Keratinocyte (primary cell): ENCODE results near the gene GNB5. TPM values are rescaled to one million over a fixed set of nuclear protein-coding genes. Genes with fewer than 3 reads are reported as not detected.
A peak's percentile ranks its signal among the peaks of the same experiment; 100 is the strongest.

Experiments used
- DNase-seq: peaks from one replicate; pipeline ENCODE4 v3.0.0-alpha.2; 2011; ENCODE audit warnings: low read depth, missing footprints, low spot score
- FAIRE-seq: peaks from 2 replicates; lab custom pipeline; 2011; peaks lifted over from hg19 to GRCh38; lab: Jason Lieb, UNC
- H2AFZ ChIP-seq: 2 replicates; pipeline ENCODE4 v1.6.0; 2012; ENCODE audit warnings: low read length, control low read depth, inconsistent platforms; ENCODE audit not compliant: control insufficient read depth
- H3K27ac ChIP-seq: 2 replicates; pipeline ENCODE4 v1.5.1; 2011; ENCODE audit warnings: low read length; ENCODE audit not compliant: control insufficient read depth, insufficient read depth
- H3K27me3 ChIP-seq: 3 replicates; pipeline ENCODE4 v1.6.0; 2011; ENCODE audit warnings: low read length; ENCODE audit not compliant: control insufficient read depth, insufficient read depth; ENCODE audit errors: extremely low read depth
- H3K36me3 ChIP-seq, 2 experiments: 2 replicates in 1 of 2; 3 replicates in 1 of 2; pipeline ENCODE4 v1.5.1; 2011; ENCODE audit warnings: low read length in 2 of 2, mild to moderate bottlenecking in 1 of 2; ENCODE audit not compliant: control insufficient read depth in 2 of 2, insufficient read depth in 2 of 2; ENCODE audit errors: extremely low read depth in 1 of 2
- H3K4me1 ChIP-seq: 3 replicates; pipeline ENCODE4 v1.5.1; 2011; ENCODE audit warnings: low read length; ENCODE audit not compliant: control insufficient read depth, insufficient read depth; ENCODE audit errors: extremely low read depth
- H3K4me2 ChIP-seq: 3 replicates; pipeline ENCODE4 v1.6.0; 2011; ENCODE audit warnings: low read depth, low read length; ENCODE audit not compliant: control insufficient read depth, insufficient read depth; ENCODE audit errors: extremely low read depth
- H3K4me3 ChIP-seq, 3 experiments: fragments of 200-600 bp in 1 of 3; sonication (generic) in 1 of 3; 2 replicates in 2 of 3; 3 replicates in 1 of 3; pipeline ENCODE4 v1.5.1; 2011 to 2016; ENCODE audit warnings: low read length in 3 of 3, mild to moderate bottlenecking in 3 of 3, control low read depth in 2 of 3, inconsistent platforms in 1 of 3, low read depth in 1 of 3, mixed read lengths in 1 of 3, mixed run types in 1 of 3, moderate library complexity in 1 of 3; ENCODE audit not compliant: control insufficient read depth in 2 of 3, insufficient read depth in 2 of 3; ENCODE audit errors: extremely low read depth in 1 of 3
- H3K79me2 ChIP-seq: 2 replicates; pipeline ENCODE4 v1.6.0; 2012; ENCODE audit warnings: low read length; ENCODE audit not compliant: control insufficient read depth, insufficient read depth
- H3K9ac ChIP-seq: 3 replicates; pipeline ENCODE4 v1.6.0; 2011; ENCODE audit warnings: low read length; ENCODE audit not compliant: control insufficient read depth, insufficient read depth; ENCODE audit errors: extremely low read depth
- H3K9me1 ChIP-seq: 3 replicates; pipeline ENCODE4 v1.6.0; 2011; ENCODE audit warnings: low read length; ENCODE audit not compliant: control insufficient read depth, insufficient read depth; ENCODE audit errors: extremely low read depth
- H3K9me3 ChIP-seq: 2 replicates; pipeline ENCODE4 v1.5.1; 2012; ENCODE audit warnings: low read depth, low read length; ENCODE audit not compliant: control insufficient read depth
- H4K20me1 ChIP-seq: 3 replicates; pipeline ENCODE4 v1.6.0; 2011; ENCODE audit warnings: low read length; ENCODE audit not compliant: control insufficient read depth, insufficient read depth; ENCODE audit errors: extremely low read depth
- EZH2 ChIP-seq: IDR thresholded peaks from one replicate; pipeline ENCODE4 v1.6.1; 2012; ENCODE audit warnings: inconsistent platforms, mild to moderate bottlenecking, low read length, moderate library complexity
- dilution Hi-C: fragments of 300-500 bp; cut with MboI; formaldehyde crosslinking; loops from one replicate; pipeline ENCODE4 v1.7.0; 2020; ENCODE audit warnings: low sequenced_read_pairs; ENCODE audit not compliant: extremely low pct_ligation_motif_present
- polyA plus RNA-seq, 5 experiments: library from polyadenylated mRNA; depleted of rRNA in 3 of 5; stranded (reverse) in 3 of 5; stranded (forward) in 1 of 5; unstranded in 1 of 5; fragments of >200 nt; gene quantifications; 1 replicate in 1 of 5; 2 replicates in 3 of 5; 3 replicates in 1 of 5; pipeline versions ENCODE4 v1.2.1 to v1.2.3, GENCODE V29; 2011 to 2012; ENCODE audit warnings: missing spikeins in 2 of 5, low read depth in 1 of 5, low replicate concordance in 1 of 5
- TF ChIP-seq, protein P1 (sequence below), 3 experiments: IDR thresholded peaks in 1 of 3; conservative IDR thresholded peaks in 1 of 3; optimal IDR thresholded peaks in 1 of 3; 2 replicates in 2 of 3; 3 replicates in 1 of 3; pipeline versions ENCODE3 to v1.5.1; 2011; ENCODE audit warnings: low read length in 3 of 3, mild to moderate bottlenecking in 3 of 3, moderate library complexity in 2 of 3, control low read depth in 1 of 3, inconsistent platforms in 1 of 3; ENCODE audit not compliant: insufficient read depth in 2 of 3; ENCODE audit errors: extremely low read depth in 1 of 3

GNB5 gene
- polyA plus RNA-seq, 1 donor (not counting 4 experiments of a cell fraction or from before 2014, with no cell fraction given) = 25.8 TPM

DNA sequence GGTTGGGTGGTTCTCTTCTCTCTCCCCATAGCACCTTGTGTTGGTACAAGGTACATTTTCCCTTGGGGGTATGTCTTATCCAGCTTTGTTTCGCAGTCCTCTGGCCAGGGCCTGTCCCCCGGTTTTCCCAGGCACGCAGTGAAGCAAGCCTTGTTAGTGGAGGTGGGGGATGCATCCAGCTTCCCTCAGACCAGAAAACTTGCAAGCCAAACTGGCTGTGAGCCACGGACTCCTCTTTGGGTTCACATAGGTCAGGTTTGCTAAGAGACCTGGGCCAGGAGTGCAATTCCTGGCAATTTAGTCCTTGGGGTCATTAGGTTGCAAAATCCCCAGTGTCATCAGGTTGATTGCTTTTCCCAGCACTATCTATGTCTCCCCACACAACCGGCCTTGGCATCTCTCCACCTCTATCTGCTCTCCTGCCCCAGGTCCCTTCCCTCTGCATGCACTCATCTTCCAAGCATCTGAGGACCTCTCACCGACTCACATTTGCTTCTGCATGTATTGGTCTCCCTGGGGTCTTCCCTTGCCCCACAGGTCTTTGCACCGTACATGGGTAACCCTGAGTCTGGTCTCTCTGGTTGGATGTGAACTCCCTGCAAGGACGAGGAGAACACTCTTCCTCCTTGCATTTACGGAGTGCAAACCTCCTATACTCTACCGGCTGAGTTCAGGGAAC, 112.9 kb downstream of the GNB5 start:
- H3K9ac ChIP-seq = peak overlapping the region; percentile 22
- no peaks in the 10 kb centered on the region for H3K79me2 ChIP-seq
- no peaks in the 10 kb centered on the region for H3K27me3 ChIP-seq
- H3K9me3 ChIP-seq = no peaks in the 10 kb centered on the region
- DNase-seq (no peak), FAIRE-seq (no peak)
- peak overlapping the region; percentile 100 for H3K27ac ChIP-seq
- H2AFZ ChIP-seq = no peak overlapping the region
- H3K4me3 ChIP-seq = peak overlapping the region in 2 of 3 experiments; percentile 2 to 9
- H3K4me2 ChIP-seq = peak overlapping the region; percentile 37
- TF ChIP-seq EZH2 = no peak
- TF ChIP-seq, protein P1, sequence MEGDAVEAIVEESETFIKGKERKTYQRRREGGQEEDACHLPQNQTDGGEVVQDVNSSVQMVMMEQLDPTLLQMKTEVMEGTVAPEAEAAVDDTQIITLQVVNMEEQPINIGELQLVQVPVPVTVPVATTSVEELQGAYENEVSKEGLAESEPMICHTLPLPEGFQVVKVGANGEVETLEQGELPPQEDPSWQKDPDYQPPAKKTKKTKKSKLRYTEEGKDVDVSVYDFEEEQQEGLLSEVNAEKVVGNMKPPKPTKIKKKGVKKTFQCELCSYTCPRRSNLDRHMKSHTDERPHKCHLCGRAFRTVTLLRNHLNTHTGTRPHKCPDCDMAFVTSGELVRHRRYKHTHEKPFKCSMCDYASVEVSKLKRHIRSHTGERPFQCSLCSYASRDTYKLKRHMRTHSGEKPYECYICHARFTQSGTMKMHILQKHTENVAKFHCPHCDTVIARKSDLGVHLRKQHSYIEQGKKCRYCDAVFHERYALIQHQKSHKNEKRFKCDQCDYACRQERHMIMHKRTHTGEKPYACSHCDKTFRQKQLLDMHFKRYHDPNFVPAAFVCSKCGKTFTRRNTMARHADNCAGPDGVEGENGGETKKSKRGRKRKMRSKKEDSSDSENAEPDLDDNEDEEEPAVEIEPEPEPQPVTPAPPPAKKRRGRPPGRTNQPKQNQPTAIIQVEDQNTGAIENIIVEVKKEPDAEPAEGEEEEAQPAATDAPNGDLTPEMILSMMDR (optimal IDR thresholded peaks at IDR 0.05 in 1 of 3, IDR thresholded peaks at IDR 0.05 in 1 of 3, conservative IDR thresholded peaks at IDR 0.05 in 1 of 3; ENCODE audit: extremely low read depth in 1 of 3, insufficient read depth in 2 of 3, low read length in 3 of 3) = no peak
- peaks cover 4% of the 10 kb centered on the region for H3K9me1 ChIP-seq
- no peaks in the 10 kb centered on the region for H4K20me1 ChIP-seq
- H3K36me3 ChIP-seq = no peaks in the 10 kb centered on the region
- dilution Hi-C loops = no loop called here
- H3K4me1 ChIP-seq = peaks cover 54% of the 10 kb centered on the region

GRCh38 chr15:52076889-52077781, 114.1 kb downstream of the GNB5 start:
- no peaks in the 10 kb centered on the region for H3K27me3 ChIP-seq
- H3K9me3 ChIP-seq = no peaks in the 10 kb centered on the region
- H3K9ac ChIP-seq = peak overlapping the region; percentile 72
- H3K79me2 ChIP-seq = no peaks in the 10 kb centered on the region
- dilution Hi-C loops = no loop called here
- peak overlapping the region; percentile 96 for H3K4me2 ChIP-seq
- TF ChIP-seq EZH2 = no peak
- TF ChIP-seq, protein P1 (optimal IDR thresholded peaks at IDR 0.05 in 1 of 3, IDR thresholded peaks at IDR 0.05 in 1 of 3, conservative IDR thresholded peaks at IDR 0.05 in 1 of 3; ENCODE audit: extremely low read depth in 1 of 3, insufficient read depth in 2 of 3, low read length in 3 of 3) = no peak
- peaks cover 4% of the 10 kb centered on the region for H3K9me1 ChIP-seq
- H2AFZ ChIP-seq = peak overlapping the region; percentile 90
- no peaks in the 10 kb centered on the region for H3K36me3 ChIP-seq
- H3K27ac ChIP-seq = peak overlapping the region; percentile 100
- peak overlapping the region in 2 of 3 experiments; percentile 32 to 65 for H3K4me3 ChIP-seq
- peak; percentile 98 for FAIRE-seq
- no peaks in the 10 kb centered on the region for H4K20me1 ChIP-seq
- DNase-seq = peak; percentile 98
- H3K4me1 ChIP-seq = peaks cover 56% of the 10 kb centered on the region
